Activated CD4-positive, alpha-beta T cell treated with anti-CD3 and anti-CD28 coated beads for 48 hours (primary cell): ENCODE measurements around the gene KRT16.
"Not testable (repeated sequence)": the region's sequence is repeated elsewhere in the genome, so short reads cannot be mapped to it uniquely, and the experiment has no call there.

Experiments
- DNase-seq: peaks from one replicate; pipeline ENCODE4 v3.0.0-alpha.2; 2020

KRT16 gene

GRCh38 chr17:41614098-41614497 lies 1.5 kb upstream of the KRT16 start:
- DNase-seq: no peak

DNA sequence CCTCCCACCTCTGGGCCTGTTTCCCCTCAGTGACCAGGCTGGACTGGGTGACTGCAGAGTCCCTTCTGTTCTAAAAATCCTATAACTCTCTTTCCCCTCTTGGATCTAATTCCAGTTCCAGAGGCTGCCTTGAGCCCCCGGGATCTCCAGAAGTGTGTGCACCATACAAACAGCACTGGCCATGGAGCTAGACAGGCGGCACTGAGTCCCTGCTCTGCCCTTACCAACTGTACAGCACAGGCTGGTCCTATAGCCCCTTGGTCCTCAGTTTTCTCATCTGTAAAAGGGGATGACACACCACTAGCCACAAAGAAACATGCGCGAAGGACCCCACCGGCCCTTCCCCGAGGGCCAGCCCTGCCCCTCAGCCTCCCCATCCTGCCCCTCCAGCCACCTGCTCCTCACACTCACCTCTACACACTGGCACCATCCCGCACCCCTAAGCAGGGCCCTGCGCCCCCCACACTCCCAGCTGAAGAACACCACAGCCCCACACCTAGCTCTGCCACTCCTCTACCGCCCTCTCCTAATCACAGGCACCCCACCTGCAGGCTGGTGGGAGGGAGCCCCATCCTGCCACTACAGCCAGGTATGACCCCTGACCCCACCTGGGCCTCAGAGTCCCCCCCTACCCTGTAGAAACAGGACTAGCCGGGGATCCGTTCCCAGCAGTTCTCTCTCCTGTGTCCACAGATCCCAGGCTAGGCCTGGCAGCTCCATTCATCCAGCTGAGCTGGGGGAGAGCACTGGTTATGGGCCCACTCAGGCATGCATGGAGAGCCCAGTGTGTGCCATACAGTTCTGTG lies 913 bp upstream of the KRT16 start:
- no peak for DNase-seq

- no peak for DNase-seq
These were observed 1.5 kb downstream of the KRT16 start for GRCh38 chr17:41610965-41611640.

- DNase-seq: not testable (repeated sequence)
These were observed 2.5 kb downstream of the KRT16 start for GRCh38 chr17:41610061-41610517.

GRCh38 chr17:41606930-41607329 lies 5.6 kb downstream of the KRT16 start:
- DNase-seq: not testable (repeated sequence)

DNA sequence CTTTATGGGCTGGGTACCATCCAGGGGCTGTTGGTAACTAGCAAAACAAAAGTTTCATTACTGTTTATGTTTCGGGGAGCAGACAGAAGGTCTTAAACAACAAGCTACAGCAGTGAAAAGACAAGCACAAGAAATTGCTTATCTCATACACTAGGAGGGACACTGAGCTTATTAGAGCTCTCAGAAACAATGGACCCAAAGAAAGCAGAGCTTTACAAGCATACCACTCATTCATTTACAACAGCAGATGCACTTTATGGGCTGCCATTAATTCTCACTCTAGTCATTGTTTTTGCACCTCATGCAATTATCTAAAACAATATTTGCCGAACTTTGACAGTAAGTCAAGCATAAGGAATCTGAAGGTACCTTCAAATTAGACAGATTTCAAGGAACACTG lies 10.0 kb downstream of the KRT16 start:
- DNase-seq: no peak

- no peak for DNase-seq
These were observed 12.2 kb downstream of the KRT16 start for GRCh38 chr17:41600318-41600717.

GRCh38 chr17:41599680-41600079 lies 12.9 kb downstream of the KRT16 start:
- DNase-seq: no peak

- no peak for DNase-seq
These were observed 17.0 kb downstream of the KRT16 start for GRCh38 chr17:41595585-41595984.

DNA sequence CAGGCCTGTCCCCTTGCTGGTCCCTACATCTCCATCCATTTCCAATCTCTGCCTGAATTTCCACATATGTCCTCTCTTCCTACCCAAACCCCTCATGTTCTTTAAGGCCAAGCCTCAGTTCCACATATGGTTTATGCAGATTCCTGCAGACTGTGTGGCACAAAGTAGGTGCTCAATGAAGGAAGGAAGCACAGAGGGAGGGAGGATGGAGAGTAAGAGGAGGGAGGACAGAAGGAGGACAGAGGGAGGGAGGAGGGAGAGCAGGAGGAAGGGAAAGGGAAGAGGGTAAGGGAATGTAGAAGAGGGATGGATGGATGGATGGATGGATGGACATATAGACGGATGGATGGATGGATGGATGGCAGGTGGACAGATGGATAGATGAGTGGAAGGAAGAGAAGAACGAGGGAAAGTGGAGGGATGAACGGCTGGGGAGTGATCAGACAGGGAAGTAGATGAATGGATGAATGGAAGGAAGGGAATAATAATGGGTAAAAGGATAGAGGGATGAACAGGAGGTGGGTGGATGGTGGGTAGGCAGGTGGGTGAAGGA lies 18.1 kb downstream of the KRT16 start:
- no peak for DNase-seq

DNA sequence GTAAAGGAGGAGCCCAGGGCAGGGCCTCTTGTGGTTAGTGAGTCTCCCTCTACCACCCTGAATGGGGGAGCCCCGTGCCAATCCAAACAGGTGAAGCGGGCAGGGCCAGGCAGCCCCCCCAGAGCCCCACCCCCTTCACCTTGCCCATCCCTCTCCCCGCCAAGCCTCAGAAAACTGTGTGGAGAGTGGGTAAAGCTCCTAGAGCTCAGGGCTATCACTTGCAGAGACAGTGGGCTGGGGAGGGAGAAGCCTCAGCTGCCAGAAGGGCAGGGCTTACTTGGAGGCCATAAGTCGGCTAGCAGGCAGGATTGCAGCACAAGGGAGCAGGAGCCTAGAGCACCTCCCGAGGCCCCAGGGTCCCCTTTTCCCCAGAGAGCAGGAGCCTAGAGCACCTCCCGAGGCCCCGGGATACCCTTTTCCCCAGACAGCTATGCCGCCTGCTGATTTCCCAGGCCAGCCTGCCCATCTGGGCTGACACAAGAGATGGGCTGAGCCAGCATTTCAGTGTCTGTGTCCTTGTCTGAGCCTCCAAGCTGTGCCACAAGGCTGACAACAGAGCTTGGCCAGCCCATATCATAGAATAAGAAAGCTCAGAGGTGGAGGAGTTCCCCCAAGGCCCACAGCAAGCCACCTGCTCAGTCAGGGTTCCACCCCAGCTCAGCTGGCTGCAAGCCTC lies 19.1 kb downstream of the KRT16 start:
- DNase-seq: no peak

- DNase-seq: no peak
These were observed 19.8 kb downstream of the KRT16 start for GRCh38 chr17:41592601-41593305.

- no peak for DNase-seq
These were observed 23.3 kb downstream of the KRT16 start for GRCh38 chr17:41589301-41589700.

- DNase-seq: no peak
These were observed 24.3 kb downstream of the KRT16 start for GRCh38 chr17:41588126-41588810.

DNA sequence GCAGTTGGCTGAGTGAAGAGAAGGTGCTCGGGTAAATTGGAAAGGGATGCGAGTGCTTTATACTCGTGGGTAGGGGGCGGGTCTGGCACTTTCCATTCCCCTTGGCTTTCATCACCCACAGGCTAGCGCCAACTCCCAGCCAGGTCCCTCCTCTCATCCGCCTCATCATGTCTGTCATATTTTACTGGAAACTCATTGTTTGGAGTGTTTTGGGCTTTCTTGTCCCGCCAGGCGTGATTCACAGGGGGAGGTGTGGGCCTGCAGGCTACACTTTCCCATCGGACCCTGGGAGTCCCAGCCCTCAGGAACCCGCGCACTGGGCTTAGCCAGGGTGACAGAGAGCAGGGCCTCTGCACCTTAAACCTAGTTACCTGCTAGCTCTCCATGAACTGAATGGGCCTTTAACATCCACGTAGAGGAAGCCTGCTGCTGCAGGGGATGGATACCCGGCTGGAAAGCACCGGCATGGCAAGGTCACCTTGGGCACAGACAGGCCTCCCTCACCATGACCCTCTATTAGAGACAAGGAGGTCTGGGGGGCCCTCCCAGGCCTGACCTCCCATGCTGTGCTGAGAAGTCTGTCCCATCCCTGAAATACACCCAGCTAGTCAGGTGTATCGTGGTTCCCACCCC lies 25.6 kb downstream of the KRT16 start, which contains the start of gene KRT14:
KRT14 (minus strand) TSS at position 33 of the 633 bp plus-strand sequence. CDS start 61 bp downstream, outside the sequence.
- no peak for DNase-seq

- DNase-seq: no peak
These were observed 27.1 kb downstream of the KRT16 start for GRCh38 chr17:41585301-41586056.

- DNase-seq: not testable (repeated sequence)
These were observed 28.1 kb downstream of the KRT16 start for GRCh38 chr17:41584331-41584927.

DNA sequence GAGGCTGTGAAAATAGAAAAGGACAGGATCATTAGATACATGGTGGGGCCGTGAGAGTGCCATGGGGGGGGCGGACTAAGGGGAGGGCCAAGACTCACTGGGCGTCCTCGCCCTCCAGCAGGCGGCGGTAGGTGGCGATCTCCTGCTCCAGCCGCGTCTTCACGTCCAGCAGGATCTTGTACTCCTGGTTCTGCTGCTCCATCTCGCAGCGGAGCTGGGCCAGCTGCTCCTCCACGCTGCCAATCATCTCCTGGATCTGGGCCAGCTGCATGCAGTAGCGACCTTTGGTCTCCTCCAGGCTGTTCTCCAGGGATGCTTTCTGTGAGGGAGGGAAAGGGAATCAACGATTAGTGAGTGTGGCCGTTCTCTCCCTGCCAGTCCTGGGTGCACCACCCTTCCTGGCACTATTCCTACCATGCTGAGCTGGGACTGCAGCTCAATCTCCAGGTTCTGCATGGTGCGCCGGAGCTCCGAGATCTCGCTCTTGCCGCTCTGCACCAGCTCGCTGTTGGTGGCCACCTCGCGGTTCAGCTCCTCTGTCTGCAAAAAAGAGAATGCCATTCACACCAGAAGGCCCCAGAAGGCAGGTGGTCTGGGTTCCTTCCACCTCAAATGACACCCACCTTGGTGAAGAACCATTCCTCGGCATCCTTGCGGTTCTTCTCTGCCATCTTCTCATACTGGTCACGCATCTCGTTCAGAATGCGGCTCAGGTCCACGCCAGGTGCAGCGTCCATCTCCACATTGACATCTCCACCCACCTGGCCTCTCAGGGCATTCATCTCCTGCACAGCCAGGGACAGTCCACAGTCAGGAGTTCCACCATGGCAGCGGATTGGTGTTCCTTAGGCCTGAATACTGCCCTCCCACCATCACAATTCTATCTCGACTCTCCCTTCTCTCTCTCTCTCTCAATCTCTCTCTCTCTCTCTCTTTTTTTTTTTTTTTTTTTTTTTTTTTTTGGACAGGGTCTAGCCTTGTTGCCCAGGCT lies 29.1 kb downstream of the KRT16 start:
- no peak for DNase-seq
